OCI-M2 (cell line): ENCODE measurements around the gene RPS14.
"Not testable (repeated sequence)": the region's sequence is repeated elsewhere in the genome, so short reads cannot be mapped to it uniquely, and the experiment has no call there.

Experiments
- DNase-seq: peaks from one replicate; lab custom pipeline; 2025; ENCODE audit not compliant: unreplicated experiment; lab: John Stamatoyannopoulos, UW

The RPS14 gene

DNA sequence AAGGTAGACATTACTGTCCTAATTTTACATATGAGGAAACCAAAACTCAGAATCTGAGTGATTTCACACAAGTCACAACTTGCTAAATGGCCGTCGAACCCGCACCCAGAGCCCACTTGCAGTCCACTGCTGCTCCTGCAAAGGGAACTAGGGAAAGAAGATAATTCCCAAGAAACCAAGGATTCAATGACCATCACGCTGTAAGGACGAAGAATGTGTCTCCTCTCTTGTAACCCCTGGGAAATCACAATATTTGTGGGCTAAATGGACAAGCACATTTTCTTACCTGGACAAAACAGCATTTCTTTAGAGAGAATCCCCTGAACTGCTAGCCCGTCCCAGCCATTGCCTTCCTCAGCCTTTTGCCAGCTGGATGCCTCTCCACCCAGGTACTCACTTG lies 2.4 kb downstream of the RPS14 start:
- DNase-seq = no peak

GRCh38 chr5:150446583-150446982 lies 3.0 kb downstream of the RPS14 start:
- no peak for DNase-seq

DNA sequence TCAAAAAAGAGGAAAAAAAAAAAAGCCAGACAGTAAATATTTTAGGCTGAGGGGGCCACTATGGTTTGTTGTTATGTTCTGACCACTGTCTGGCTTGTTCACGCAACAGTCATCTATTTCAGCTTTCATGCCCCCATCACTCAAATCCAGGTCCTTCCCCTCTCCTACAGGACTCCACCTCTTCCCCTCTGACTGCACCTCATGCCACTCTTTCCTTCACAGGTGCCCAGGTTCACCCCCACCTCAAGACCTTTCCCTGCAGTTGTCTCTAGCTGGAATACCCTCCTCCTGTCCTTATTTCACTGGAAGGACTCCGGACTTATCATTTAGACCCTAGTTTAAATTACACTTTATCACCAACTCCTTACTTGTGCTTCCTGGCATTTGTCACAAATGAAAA lies 3.5 kb downstream of the RPS14 start:
- no peak for DNase-seq

- DNase-seq = no peak
Measured at GRCh38 chr5:150444770-150445169, 4.8 kb downstream of the RPS14 start.

- DNase-seq = no peak
Measured at GRCh38 chr5:150443242-150444075, 6.1 kb downstream of the RPS14 start.

DNA sequence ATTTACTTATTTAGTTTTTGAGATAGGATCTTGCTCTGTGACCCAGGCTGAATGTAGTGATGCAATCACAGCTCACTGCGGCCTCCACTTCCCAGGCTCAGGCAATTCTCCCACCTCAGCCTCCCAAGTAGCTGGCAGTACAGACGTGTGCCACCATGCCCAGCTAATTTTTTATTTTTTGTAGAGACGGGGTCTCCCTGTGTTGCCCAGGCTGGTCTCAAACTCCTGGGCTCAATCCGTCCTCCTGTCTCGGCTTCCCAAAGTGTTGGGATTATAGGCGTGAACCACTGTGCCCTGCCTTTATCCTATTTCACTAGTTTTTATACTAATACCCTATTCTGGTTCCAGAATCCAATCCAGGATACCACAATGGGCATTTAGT lies 6.8 kb downstream of the RPS14 start:
- DNase-seq = no peak

GRCh38 chr5:150441813-150442698 lies 7.5 kb downstream of the RPS14 start:
- no peak for DNase-seq

GRCh38 chr5:150440948-150441812 lies 8.4 kb downstream of the RPS14 start:
- no peak for DNase-seq

- no peak for DNase-seq
Measured at GRCh38 chr5:150438873-150439546, 10.5 kb downstream of the RPS14 start.

DNA sequence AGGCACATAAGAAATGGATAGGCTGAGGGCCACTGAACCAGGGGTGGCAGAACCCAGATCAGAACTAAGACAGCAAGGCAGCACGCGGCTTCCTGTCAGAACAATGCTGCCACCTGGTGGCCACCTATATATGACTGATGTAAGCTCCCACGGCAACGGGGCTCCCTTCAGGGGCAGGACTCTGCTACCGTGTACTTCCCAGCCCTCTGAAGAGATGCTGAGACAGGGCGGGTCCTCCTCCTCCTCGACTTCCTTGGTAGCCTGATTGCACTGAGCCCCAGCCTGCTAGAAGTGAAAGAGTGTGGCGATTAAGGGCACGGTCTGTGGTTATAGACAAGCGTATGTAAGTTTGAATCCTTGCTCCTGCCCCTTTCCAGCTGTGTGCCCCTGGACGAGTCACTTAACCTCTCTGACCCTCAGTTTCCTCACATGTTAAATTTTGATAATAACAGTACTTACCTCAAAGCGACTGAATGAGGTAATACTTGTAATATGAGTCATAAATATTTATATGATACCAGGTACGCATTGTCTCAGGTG lies 13.3 kb downstream of the RPS14 start:
- DNase-seq = peak; percentile 48

DNA sequence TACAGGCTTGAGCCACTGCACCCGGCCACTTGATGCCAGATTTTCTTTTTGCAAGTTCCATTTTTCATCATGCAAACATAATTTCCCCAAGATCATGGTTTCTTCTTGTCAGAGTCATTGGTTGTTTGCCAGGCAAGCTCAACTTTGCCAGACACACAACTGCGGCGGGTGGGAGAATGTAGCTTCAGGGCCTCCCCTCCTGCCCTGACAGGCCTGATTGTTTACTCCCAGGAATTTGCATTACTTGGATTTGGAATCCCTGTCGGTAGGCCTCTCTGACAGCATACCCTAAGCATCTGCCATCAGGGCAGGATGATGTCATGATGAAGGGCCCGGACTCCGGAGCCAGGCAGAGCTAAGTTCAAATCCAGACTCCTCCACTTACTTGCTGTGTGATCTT lies 15.1 kb downstream of the RPS14 start:
- no peak for DNase-seq

- no peak for DNase-seq
Measured at GRCh38 chr5:150431574-150431973, 18.0 kb downstream of the RPS14 start.

GRCh38 chr5:150431048-150431447 lies 18.5 kb downstream of the RPS14 start:
- DNase-seq = no peak

DNA sequence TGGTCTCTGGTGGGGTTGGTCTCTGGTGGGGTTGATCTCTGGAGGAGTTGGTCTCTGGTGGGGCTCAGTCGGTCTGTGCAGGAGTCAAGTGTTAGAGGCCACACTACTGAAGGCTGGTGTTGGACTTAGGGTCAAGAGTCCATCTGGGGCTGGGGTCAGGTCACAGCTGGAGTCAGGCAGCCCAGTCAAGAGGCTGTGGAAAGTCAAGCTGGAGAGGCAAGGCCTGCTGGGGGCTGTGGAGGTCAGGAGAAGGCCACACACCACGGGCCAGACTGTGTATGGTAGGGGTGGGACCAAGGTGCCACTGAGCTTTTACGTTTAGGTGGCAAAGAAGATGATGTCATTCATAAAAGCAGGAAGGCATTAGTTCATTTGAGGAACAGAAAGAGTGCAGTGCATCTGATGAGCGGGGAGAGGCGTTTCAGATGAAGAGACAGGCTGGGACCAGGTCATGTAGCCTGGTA lies 20.1 kb downstream of the RPS14 start:
- DNase-seq = no peak

DNA sequence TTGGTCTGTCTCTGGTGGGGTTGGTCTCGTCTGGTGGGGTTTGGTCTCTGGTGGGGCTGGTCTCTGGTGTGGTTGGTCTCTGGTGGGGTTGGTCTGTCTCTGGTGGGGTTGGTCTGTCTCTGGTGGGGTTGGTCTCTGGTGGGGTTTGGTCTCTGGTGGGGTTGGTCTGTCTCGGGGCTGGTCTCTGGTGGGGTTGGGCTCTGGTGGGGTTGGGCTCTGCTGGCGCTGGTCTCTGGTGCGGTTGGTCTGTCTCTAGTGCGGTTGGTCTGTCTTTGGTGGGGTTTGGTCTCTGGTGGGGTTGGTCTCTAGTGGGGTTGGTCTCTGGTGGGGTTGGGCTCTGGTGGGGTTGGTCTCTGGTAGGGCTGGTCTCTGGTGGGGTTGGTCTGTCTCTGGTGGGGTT lies 20.6 kb downstream of the RPS14 start:
- DNase-seq = no peak

DNA sequence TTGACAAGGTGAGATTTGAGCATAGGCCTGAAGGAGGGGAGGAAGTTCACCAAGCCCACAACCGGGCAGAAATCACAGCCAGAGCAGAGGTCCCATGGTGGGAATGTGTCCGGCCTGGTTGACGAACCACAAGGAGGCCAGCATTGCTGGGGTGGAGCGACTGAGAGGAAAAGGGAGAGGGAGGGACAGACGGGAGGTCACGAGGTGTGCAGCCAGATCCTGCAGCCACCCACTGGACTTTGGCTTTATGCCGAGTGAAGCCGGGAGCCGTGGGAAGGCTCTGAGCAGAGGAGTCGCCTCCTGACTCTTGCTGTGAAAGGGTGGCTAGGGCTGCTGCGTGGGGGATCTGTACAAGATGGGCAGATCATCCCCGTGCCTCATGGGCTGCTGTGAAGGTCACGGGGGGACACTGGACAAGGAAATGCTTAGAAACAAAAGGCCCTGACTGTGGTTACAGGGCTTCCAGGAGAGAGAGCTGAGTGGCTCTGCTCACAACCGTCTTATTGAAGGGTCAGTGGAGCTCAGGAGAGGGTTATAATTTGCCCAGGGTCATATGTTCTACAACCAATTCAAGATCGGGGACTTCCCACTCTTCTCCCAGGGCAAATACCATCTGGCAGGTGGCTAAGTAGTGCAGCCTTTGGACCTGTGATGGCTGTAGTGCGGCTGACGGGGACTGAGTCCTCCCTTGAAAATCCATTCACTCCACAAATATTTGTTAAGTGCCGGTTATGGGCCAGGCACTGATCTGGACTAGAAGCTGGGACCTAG lies 21.2 kb downstream of the RPS14 start:
- no peak for DNase-seq

GRCh38 chr5:150426165-150426564 lies 23.4 kb downstream of the RPS14 start:
- not testable (repeated sequence) for DNase-seq

GRCh38 chr5:150422758-150423157 lies 26.8 kb downstream of the RPS14 start:
- DNase-seq = no peak

GRCh38 chr5:150422075-150422474 lies 27.5 kb downstream of the RPS14 start:
- DNase-seq = no peak
